Calu3 (cell line): ENCODE results near the gene USH2A. TPM values are rescaled to one million over a fixed set of nuclear protein-coding genes. Genes with fewer than 3 reads are reported as not detected.

Experiments
- BruUV-seq: library from RNA; stranded (reverse); fragments of 400-500 nt; replicated peaks from 2 replicates; lab custom pipeline; 2021; lab: Mats Ljungman, UMichigan
- CTCF ChIA-PET: fragments of 300-600 bp; sonication (Branson Sonifier 250); formaldehyde crosslinking; loops from one replicate; lab custom pipeline; 2022; ENCODE audit warnings: antibody characterized with exemption; lab: Charles Lee
- DNase-seq: peaks from one replicate; pipeline ENCODE4 v3.0.0; 2022
- H3K27ac Mint-ChIP-seq: one replicate; pipeline ENCODE4 v1.8.0; 2022; ENCODE audit warnings: mixed read lengths; ENCODE audit not compliant: unreplicated experiment
- H3K27me3 Mint-ChIP-seq: one replicate; pipeline ENCODE4 v1.8.0; 2022; ENCODE audit warnings: mixed read lengths; ENCODE audit not compliant: unreplicated experiment
- H3K36me3 Mint-ChIP-seq: one replicate; pipeline ENCODE4 v1.8.0; 2022; ENCODE audit warnings: mild to moderate bottlenecking, moderate library complexity, mixed read lengths; ENCODE audit not compliant: insufficient read depth, unreplicated experiment
- H3K4me1 Mint-ChIP-seq: one replicate; pipeline ENCODE4 v1.8.0; 2022; ENCODE audit warnings: mild to moderate bottlenecking, low read depth, mixed read lengths; ENCODE audit not compliant: unreplicated experiment
- H3K4me3 Mint-ChIP-seq: one replicate; pipeline ENCODE4 v1.8.0; 2022; ENCODE audit warnings: mild to moderate bottlenecking, low read depth, moderate library complexity, mixed read lengths; ENCODE audit not compliant: unreplicated experiment
- H3K9me3 Mint-ChIP-seq: one replicate; pipeline ENCODE4 v1.8.0; 2022; ENCODE audit warnings: low read depth, mixed read lengths; ENCODE audit not compliant: unreplicated experiment
- intact Hi-C: fragments of 100-400 bp; cut with micrococcal nuclease; formaldehyde crosslinking; loops from one replicate; pipeline ENCODE4 v1.10.0; 2022; ENCODE audit not compliant: unreplicated experiment
- total RNA-seq: library from RNA; stranded (reverse); gene quantifications from 2 replicates; pipeline ENCODE4 v1.2.3, GENCODE V29; 2022
- TF ChIP-seq, protein P1 (sequence below): fragments of 200-600 bp; IDR thresholded peaks from one replicate; pipeline ENCODE4 v1.8.0; 2022; ENCODE audit warnings: antibody characterized with exemption; ENCODE audit not compliant: unreplicated experiment

Gene USH2A
- total RNA-seq, 1 experiment from 2014 or later, result not detected

DNA sequence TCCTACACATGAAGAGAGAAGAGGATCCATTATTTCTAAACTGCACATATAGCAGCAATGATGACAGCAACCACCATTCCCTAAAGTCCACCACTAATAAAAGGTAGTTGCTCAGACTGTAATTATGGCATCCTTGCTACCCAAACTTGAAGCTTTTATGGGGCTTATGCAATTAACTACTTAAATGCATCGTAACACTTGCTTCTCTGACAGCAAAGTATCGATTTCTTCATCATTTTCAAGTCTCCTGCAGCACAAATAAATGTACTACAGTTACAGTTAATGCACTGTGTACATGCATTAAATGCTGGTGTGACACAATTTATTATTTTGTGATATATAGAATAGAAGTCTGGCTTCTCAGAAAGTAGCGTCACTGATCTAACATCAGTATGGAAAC is 241.7 kb downstream of the USH2A start:
- no TSS peak for BruUV-seq
- no peaks in the 10 kb centered on the region for H3K27me3 Mint-ChIP-seq

DNA sequence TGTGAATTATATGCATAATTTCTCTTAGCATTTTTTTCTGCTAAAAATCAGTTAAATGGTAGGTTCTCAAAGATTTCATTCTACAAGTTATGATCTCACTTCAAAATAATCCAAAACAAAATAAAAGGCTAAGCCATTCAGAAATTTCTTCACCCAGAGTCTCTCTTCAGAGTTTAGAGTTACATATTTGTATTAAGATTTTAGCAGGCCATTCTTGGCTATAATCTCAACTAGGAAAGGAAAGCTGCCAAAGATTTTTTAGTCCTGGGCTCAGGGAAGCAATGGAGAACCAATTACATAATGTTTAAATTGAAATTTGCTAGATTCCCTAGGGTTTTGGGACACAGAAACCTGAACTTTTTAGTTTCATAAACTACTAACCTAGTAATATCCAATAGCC is 245.0 kb downstream of the USH2A start:
- Mint-ChIP-seq H3K36me3 (no peaks in the 10 kb centered on the region), H3K4me3 (no peak overlapping the region), H3K9me3 (no peaks in the 10 kb centered on the region), H3K27me3 (no peaks in the 10 kb centered on the region), H3K4me1 (peaks cover 19% of the 10 kb centered on the region), H3K27ac (no peak overlapping the region)
- no TSS peak for BruUV-seq
- no peak for DNase-seq
- CTCF ChIA-PET, result no interaction called here
- intact Hi-C loops, result no loop called here
- TF ChIP-seq, protein P1, sequence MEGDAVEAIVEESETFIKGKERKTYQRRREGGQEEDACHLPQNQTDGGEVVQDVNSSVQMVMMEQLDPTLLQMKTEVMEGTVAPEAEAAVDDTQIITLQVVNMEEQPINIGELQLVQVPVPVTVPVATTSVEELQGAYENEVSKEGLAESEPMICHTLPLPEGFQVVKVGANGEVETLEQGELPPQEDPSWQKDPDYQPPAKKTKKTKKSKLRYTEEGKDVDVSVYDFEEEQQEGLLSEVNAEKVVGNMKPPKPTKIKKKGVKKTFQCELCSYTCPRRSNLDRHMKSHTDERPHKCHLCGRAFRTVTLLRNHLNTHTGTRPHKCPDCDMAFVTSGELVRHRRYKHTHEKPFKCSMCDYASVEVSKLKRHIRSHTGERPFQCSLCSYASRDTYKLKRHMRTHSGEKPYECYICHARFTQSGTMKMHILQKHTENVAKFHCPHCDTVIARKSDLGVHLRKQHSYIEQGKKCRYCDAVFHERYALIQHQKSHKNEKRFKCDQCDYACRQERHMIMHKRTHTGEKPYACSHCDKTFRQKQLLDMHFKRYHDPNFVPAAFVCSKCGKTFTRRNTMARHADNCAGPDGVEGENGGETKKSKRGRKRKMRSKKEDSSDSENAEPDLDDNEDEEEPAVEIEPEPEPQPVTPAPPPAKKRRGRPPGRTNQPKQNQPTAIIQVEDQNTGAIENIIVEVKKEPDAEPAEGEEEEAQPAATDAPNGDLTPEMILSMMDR, result no peak

More for the DNA sequence above, 241.7 kb downstream of the USH2A start:
- peaks cover 39% of the 10 kb centered on the region for H3K4me1 Mint-ChIP-seq
- H3K36me3 Mint-ChIP-seq, result no peaks in the 10 kb centered on the region
- intact Hi-C loops, result no loop called here
- TF ChIP-seq, protein P1, result no peak
- CTCF ChIA-PET, result interaction anchor here (1.1 kb wide), 1 partner anchor 39 kb away, joined by 3 read pairs; no protein-coding TSS in a partner anchor
- no peak overlapping the region for H3K27ac Mint-ChIP-seq
- H3K4me3 Mint-ChIP-seq, result no peak overlapping the region
- no peak for DNase-seq
- no peaks in the 10 kb centered on the region for H3K9me3 Mint-ChIP-seq

DNA sequence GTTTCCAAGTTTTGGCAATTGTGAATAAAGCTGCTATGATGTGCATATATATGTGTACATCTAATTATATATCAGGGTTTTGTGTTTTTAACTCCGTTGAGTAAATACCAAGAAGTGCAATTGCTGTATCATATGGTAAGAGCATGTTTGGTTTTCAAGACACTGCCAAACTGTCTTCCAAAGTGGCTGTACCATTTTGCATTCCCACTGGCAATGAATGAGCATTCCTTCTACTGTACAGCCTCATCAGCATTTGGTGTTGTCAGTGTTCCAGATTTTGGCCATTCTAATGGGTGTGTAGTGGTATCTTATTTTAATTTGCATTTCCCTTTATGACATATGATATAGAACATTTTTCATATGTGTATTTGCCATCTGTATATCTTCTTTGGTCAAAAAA is 246.3 kb downstream of the USH2A start:
- Mint-ChIP-seq H3K4me3 (no peak overlapping the region), H3K27me3 (no peaks in the 10 kb centered on the region), H3K27ac (no peak overlapping the region), H3K9me3 (no peaks in the 10 kb centered on the region), H3K36me3 (no peaks in the 10 kb centered on the region), H3K4me1 (peaks cover 13% of the 10 kb centered on the region)
- no peak for DNase-seq
- CTCF ChIA-PET, result no interaction called here
- TF ChIP-seq, protein P1, result no peak
- intact Hi-C loops, result no loop called here
- no TSS peak for BruUV-seq

DNA sequence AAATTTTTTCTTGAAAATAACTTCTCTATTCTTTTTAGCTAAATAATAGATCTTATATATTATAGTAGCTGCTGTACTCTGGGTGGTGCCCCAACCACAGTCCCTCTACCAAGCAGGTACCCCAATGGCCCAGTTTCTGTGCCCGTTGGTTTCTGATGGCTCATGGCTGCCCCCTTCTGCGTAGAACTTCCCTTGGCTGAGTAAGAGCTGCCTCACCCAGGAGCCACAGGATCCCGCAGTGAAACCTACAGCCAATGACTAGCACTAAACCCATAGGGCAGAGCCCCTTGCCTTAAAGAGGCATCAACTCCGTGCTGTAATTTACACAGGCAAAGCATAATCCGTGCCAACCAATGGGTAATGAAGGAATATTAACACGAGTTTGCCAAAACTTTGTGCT is 247.5 kb downstream of the USH2A start:
- CTCF ChIA-PET, result no interaction called here
- H3K27ac Mint-ChIP-seq, result no peak overlapping the region
- H3K4me1 Mint-ChIP-seq, result peaks cover 13% of the 10 kb centered on the region
- no peaks in the 10 kb centered on the region for H3K9me3 Mint-ChIP-seq
- intact Hi-C loops, result no loop called here
- H3K36me3 Mint-ChIP-seq, result no peaks in the 10 kb centered on the region
- no peak for DNase-seq
- TF ChIP-seq, protein P1, result no peak
- H3K4me3 Mint-ChIP-seq, result no peak overlapping the region
- no TSS peak for BruUV-seq
- H3K27me3 Mint-ChIP-seq, result no peaks in the 10 kb centered on the region
